ENCODE measurements around the gene OAT. TPM values are rescaled to one million over a fixed set of nuclear protein-coding genes. Genes with fewer than 3 reads are reported as not detected.

Gene OAT
- total RNA-seq, 1 donor from 2014 or later: 35.0 TPM

- Mint-ChIP-seq H3K36me3 (ENCODE audit: insufficient read depth) (peaks cover 3% of the 10 kb centered on the region), H3K27me3 (peaks cover 7% of the 10 kb centered on the region)
Observed at GRCh38 chr10:124415210-124415609, 3.5 kb downstream of the OAT start.

GRCh38 chr10:124414076-124414475 is 4.6 kb downstream of the OAT start:
- no peaks in the 10 kb centered on the region for H3K9me3 Mint-ChIP-seq (ENCODE audit: low read depth)
- TF ChIP-seq CTCF (IDR thresholded peaks at IDR 0.05; ENCODE audit: unreplicated experiment): no peak
- H3K36me3 Mint-ChIP-seq (ENCODE audit: insufficient read depth): peaks cover 3% of the 10 kb centered on the region
- H3K27me3 Mint-ChIP-seq: no peaks in the 10 kb centered on the region
- H3K4me1 Mint-ChIP-seq (ENCODE audit: low read depth): peaks cover 14% of the 10 kb centered on the region
- H3K4me3 Mint-ChIP-seq (ENCODE audit: low read depth): no peak overlapping the region
- DNase-seq (ENCODE audit: low spot score, unreplicated experiment): no peak
- H3K27ac Mint-ChIP-seq: no peak overlapping the region

More at GRCh38 chr10:124415210-124415609, 3.5 kb downstream of the OAT start:
- Mint-ChIP-seq H3K9me3 (ENCODE audit: low read depth) (no peaks in the 10 kb centered on the region), H3K27ac (no peak overlapping the region), H3K4me3 (ENCODE audit: low read depth) (no peak overlapping the region), H3K4me1 (ENCODE audit: low read depth) (peaks cover 14% of the 10 kb centered on the region)
- TF ChIP-seq CTCF (IDR thresholded peaks at IDR 0.05; ENCODE audit: unreplicated experiment): no peak
- no peak for DNase-seq (ENCODE audit: low spot score, unreplicated experiment)

- Mint-ChIP-seq H3K9me3 (ENCODE audit: low read depth) (no peaks in the 10 kb centered on the region), H3K36me3 (ENCODE audit: insufficient read depth) (peaks cover 12% of the 10 kb centered on the region), H3K27ac (no peak overlapping the region), H3K27me3 (no peaks in the 10 kb centered on the region), H3K4me3 (ENCODE audit: low read depth) (no peak overlapping the region), H3K4me1 (ENCODE audit: low read depth) (peaks cover 12% of the 10 kb centered on the region)
- no peak for TF ChIP-seq CTCF (IDR thresholded peaks at IDR 0.05; ENCODE audit: unreplicated experiment)
- DNase-seq (ENCODE audit: low spot score, unreplicated experiment): no peak
Observed at GRCh38 chr10:124409696-124410095, 9.0 kb downstream of the OAT start.

- peaks cover 16% of the 10 kb centered on the region for H3K4me1 Mint-ChIP-seq (ENCODE audit: low read depth)
- H3K27me3 Mint-ChIP-seq: no peaks in the 10 kb centered on the region
- no peak for DNase-seq (ENCODE audit: low spot score, unreplicated experiment)
- H3K9me3 Mint-ChIP-seq (ENCODE audit: low read depth): no peaks in the 10 kb centered on the region
- TF ChIP-seq CTCF (IDR thresholded peaks at IDR 0.05; ENCODE audit: unreplicated experiment): no peak
- H3K36me3 Mint-ChIP-seq (ENCODE audit: insufficient read depth): peaks cover 17% of the 10 kb centered on the region
- H3K27ac Mint-ChIP-seq: no peak overlapping the region
- no peak overlapping the region for H3K4me3 Mint-ChIP-seq (ENCODE audit: low read depth)
Observed at GRCh38 chr10:124408357-124408756, 10.4 kb downstream of the OAT start.

GRCh38 chr10:124407456-124407855 is 11.3 kb downstream of the OAT start:
- Mint-ChIP-seq H3K4me1 (ENCODE audit: low read depth) (peaks cover 19% of the 10 kb centered on the region), H3K27ac (no peak overlapping the region), H3K36me3 (ENCODE audit: insufficient read depth) (peaks cover 20% of the 10 kb centered on the region), H3K27me3 (no peaks in the 10 kb centered on the region), H3K9me3 (ENCODE audit: low read depth) (no peaks in the 10 kb centered on the region), H3K4me3 (ENCODE audit: low read depth) (no peak overlapping the region)
- no peak for TF ChIP-seq CTCF (IDR thresholded peaks at IDR 0.05; ENCODE audit: unreplicated experiment)
- DNase-seq (ENCODE audit: low spot score, unreplicated experiment): no peak

All from progenitor cell of endocrine pancreas (in vitro differentiated cells).